Skeletal muscle satellite cell (primary cell): ENCODE results near the gene RBBP7.
"Not testable (repeated sequence)": the region's sequence is repeated elsewhere in the genome, so short reads cannot be mapped to it uniquely, and the experiment has no call there.

ENCODE experiments used
- H3K27me3 ChIP-seq: 2 replicates; pipeline ENCODE4 v1.7.0; 2013; ENCODE audit warnings: low read length; ENCODE audit not compliant: control insufficient read depth, insufficient read depth
- H3K36me3 ChIP-seq: 2 replicates; pipeline ENCODE4 v1.7.0; 2013; ENCODE audit warnings: mild to moderate bottlenecking, control low read depth, low read length; ENCODE audit not compliant: insufficient read depth
- H3K4me1 ChIP-seq: 2 replicates; pipeline ENCODE4 v1.7.0; 2013; ENCODE audit warnings: low read length; ENCODE audit not compliant: control insufficient read depth, insufficient read depth
- H3K4me2 ChIP-seq: 2 replicates; pipeline ENCODE4 v1.7.0; 2013; ENCODE audit warnings: mild to moderate bottlenecking, low read length
- H3K4me3 ChIP-seq: 2 replicates; pipeline ENCODE4 v1.7.0; 2013; ENCODE audit warnings: low read length
- H3K9ac ChIP-seq: 2 replicates; pipeline ENCODE4 v1.7.0; 2013; ENCODE audit warnings: mild to moderate bottlenecking, low read depth, low read length, moderate library complexity
- H3K9me3 ChIP-seq: replicated peaks from 2 replicates; pipeline ENCODE4 v1.7.0; 2013; ENCODE audit warnings: mild to moderate bottlenecking, control low read depth, low read length

Gene RBBP7

GRCh38 chrX:16856076-16856404 lies 14.1 kb downstream of the RBBP7 start:
- not testable (repeated sequence) for H3K27me3 ChIP-seq, H3K4me1 ChIP-seq, H3K9ac ChIP-seq, H3K4me2 ChIP-seq, H3K4me3 ChIP-seq
- Histone ChIP-seq H3K9me3 (peaks cover 11% of the 10 kb centered on the region), H3K36me3 (peaks cover 47% of the 10 kb centered on the region)

GRCh38 chrX:16855363-16856075 lies 14.6 kb downstream of the RBBP7 start:
- Histone ChIP-seq H3K36me3 (peaks cover 49% of the 10 kb centered on the region), H3K9me3 (peaks cover 11% of the 10 kb centered on the region), H3K4me2 (no peak overlapping the region), H3K4me3 (no peak overlapping the region), H3K4me1 (peaks cover 5% of the 10 kb centered on the region), H3K9ac (no peak overlapping the region), H3K27me3 (no peaks in the 10 kb centered on the region)

- H3K36me3 ChIP-seq = peaks cover 50% of the 10 kb centered on the region
- no peak overlapping the region for H3K9ac ChIP-seq
- H3K4me2 ChIP-seq = no peak overlapping the region
Measured at GRCh38 chrX:16853537-16853936, 16.6 kb downstream of the RBBP7 start.

GRCh38 chrX:16852617-16853179 lies 17.5 kb downstream of the RBBP7 start:
- no peak overlapping the region for H3K4me2 ChIP-seq
- H3K27me3 ChIP-seq = no peaks in the 10 kb centered on the region
- H3K36me3 ChIP-seq = peaks cover 51% of the 10 kb centered on the region
- peaks cover 11% of the 10 kb centered on the region for H3K9me3 ChIP-seq
- peaks cover 5% of the 10 kb centered on the region for H3K4me1 ChIP-seq
- no peak overlapping the region for H3K4me3 ChIP-seq
- no peak overlapping the region for H3K9ac ChIP-seq

More at GRCh38 chrX:16853537-16853936, 16.6 kb downstream of the RBBP7 start:
- Histone ChIP-seq H3K4me1 (peaks cover 5% of the 10 kb centered on the region), H3K9me3 (peaks cover 11% of the 10 kb centered on the region), H3K27me3 (no peaks in the 10 kb centered on the region), H3K4me3 (no peak overlapping the region)

GRCh38 chrX:16851827-16852226 lies 18.3 kb downstream of the RBBP7 start:
- H3K4me2 ChIP-seq = no peak overlapping the region
- no peak overlapping the region for H3K9ac ChIP-seq
- H3K36me3 ChIP-seq = peaks cover 43% of the 10 kb centered on the region
- H3K4me1 ChIP-seq = peaks cover 5% of the 10 kb centered on the region
- H3K9me3 ChIP-seq = peaks cover 6% of the 10 kb centered on the region
- no peaks in the 10 kb centered on the region for H3K27me3 ChIP-seq
- H3K4me3 ChIP-seq = no peak overlapping the region

- H3K27me3 ChIP-seq = no peaks in the 10 kb centered on the region
- H3K9ac ChIP-seq = no peak overlapping the region
- H3K9me3 ChIP-seq = peaks cover 2% of the 10 kb centered on the region
- H3K4me1 ChIP-seq = peaks cover 5% of the 10 kb centered on the region
- no peak overlapping the region for H3K4me3 ChIP-seq
- no peak overlapping the region for H3K4me2 ChIP-seq
- peaks cover 41% of the 10 kb centered on the region for H3K36me3 ChIP-seq
Measured at GRCh38 chrX:16851421-16851820, 18.7 kb downstream of the RBBP7 start.

GRCh38 chrX:16848541-16848940 lies 21.6 kb downstream of the RBBP7 start:
- Histone ChIP-seq H3K27me3 (no peaks in the 10 kb centered on the region), H3K9ac (no peak overlapping the region), H3K4me3 (no peak overlapping the region), H3K4me1 (peaks cover 3% of the 10 kb centered on the region), H3K9me3 (no peaks in the 10 kb centered on the region), H3K36me3 (peaks cover 57% of the 10 kb centered on the region), H3K4me2 (no peak overlapping the region)

GRCh38 chrX:16845686-16846085 lies 24.5 kb downstream of the RBBP7 start:
- Histone ChIP-seq H3K36me3 (peaks cover 60% of the 10 kb centered on the region), H3K27me3 (no peaks in the 10 kb centered on the region), H3K9ac (no peak overlapping the region), H3K4me1 (peaks cover 13% of the 10 kb centered on the region), H3K9me3 (no peaks in the 10 kb centered on the region), H3K4me2 (no peak overlapping the region), H3K4me3 (no peak overlapping the region)

GRCh38 chrX:16843208-16843909 lies 26.8 kb downstream of the RBBP7 start:
- no peak overlapping the region for H3K4me3 ChIP-seq
- peaks cover 72% of the 10 kb centered on the region for H3K36me3 ChIP-seq
- peaks cover 32% of the 10 kb centered on the region for H3K4me1 ChIP-seq
- no peak overlapping the region for H3K9ac ChIP-seq
- no peaks in the 10 kb centered on the region for H3K27me3 ChIP-seq
- H3K4me2 ChIP-seq = no peak overlapping the region
- H3K9me3 ChIP-seq = no peaks in the 10 kb centered on the region

GRCh38 chrX:16842684-16843083 lies 27.5 kb downstream of the RBBP7 start:
- Histone ChIP-seq H3K9me3 (no peaks in the 10 kb centered on the region), H3K9ac (no peak overlapping the region), H3K4me3 (no peak overlapping the region), H3K4me1 (peaks cover 37% of the 10 kb centered on the region), H3K36me3 (peaks cover 66% of the 10 kb centered on the region), H3K27me3 (no peaks in the 10 kb centered on the region), H3K4me2 (no peak overlapping the region)

GRCh38 chrX:16839852-16840460 lies 30.2 kb downstream of the RBBP7 start:
- no peaks in the 10 kb centered on the region for H3K9me3 ChIP-seq
- peaks cover 60% of the 10 kb centered on the region for H3K36me3 ChIP-seq
- no peaks in the 10 kb centered on the region for H3K27me3 ChIP-seq
- H3K9ac ChIP-seq = no peak overlapping the region
- peaks cover 42% of the 10 kb centered on the region for H3K4me1 ChIP-seq
- no peak overlapping the region for H3K4me2 ChIP-seq
- H3K4me3 ChIP-seq = no peak overlapping the region
